SK-N-SH (cell line): ENCODE data around the gene CP.
A peak's percentile ranks its signal among the peaks of the same experiment; 100 is the strongest.

Experiments
- CHD2 ChIP-seq: fragments of 150-350 bp; IDR thresholded peaks from 2 replicates; pipeline ENCODE4 v1.6.1; 2018; ENCODE audit warnings: low read length; ENCODE audit not compliant: partially characterized antibody
- CTCF ChIP-seq: fragments of 200-600 bp; sonication (generic); IDR thresholded peaks from 2 replicates; pipeline ENCODE4 v1.6.1; 2017; ENCODE audit warnings: antibody characterized with exemption, mild to moderate bottlenecking, moderate library complexity
- EP300 ChIP-seq, 2 experiments: IDR thresholded peaks; 2 replicates each; pipeline versions ENCODE4 v1.4.0 to v1.6.1; 2012; ENCODE audit warnings: borderline replicate concordance in 1 of 2, low read depth in 1 of 2, low read length in 1 of 2
- EZH2phosphoT487 ChIP-seq: fragments of 200-600 bp; sonication (generic); IDR thresholded peaks from 2 replicates; pipeline ENCODE4 v1.6.1; 2017; ENCODE audit warnings: low read depth, mixed run types, mild to moderate bottlenecking, antibody characterized with exemption, moderate library complexity, borderline replicate concordance
- JUND ChIP-seq: IDR thresholded peaks from 2 replicates; pipeline ENCODE4 v1.4.0; 2012
- MAX ChIP-seq: IDR thresholded peaks from 2 replicates; pipeline ENCODE4 v1.4.0; 2012; ENCODE audit warnings: low read depth
- POLR2AphosphoS5 ChIP-seq: IDR thresholded peaks from 2 replicates; pipeline ENCODE4 v1.6.1; 2012; ENCODE audit warnings: low read depth, low read length
- RAD21 ChIP-seq: IDR thresholded peaks from 2 replicates; pipeline ENCODE4 v1.6.1; 2012; ENCODE audit warnings: mild to moderate bottlenecking, low read length
- SMC3 ChIP-seq: IDR thresholded peaks from 2 replicates; pipeline ENCODE4 v1.6.1; 2012; ENCODE audit warnings: low read depth, low read length, improper control_type of control experiment
- TCF12 ChIP-seq: IDR thresholded peaks from 2 replicates; pipeline ENCODE4 v1.4.0; 2012
- USF1 ChIP-seq: IDR thresholded peaks from 2 replicates; pipeline ENCODE4 v1.4.0; 2012; ENCODE audit warnings: low read depth, borderline replicate concordance
- YY1 ChIP-seq: IDR thresholded peaks from 2 replicates; pipeline ENCODE4 v1.4.0; 2012; ENCODE audit warnings: low read depth, mild to moderate bottlenecking

GRCh38 chr3:149129326-149130205, 92.1 kb downstream of the CP start, which contains the start of gene HPS3:
- TF ChIP-seq CTCF = no peak
- no peak for TF ChIP-seq RAD21
- TF ChIP-seq TCF12 = no peak
- no peak for TF ChIP-seq JUND
- peak; percentile 80 for TF ChIP-seq POLR2AphosphoS5
- TF ChIP-seq EP300 (IDR thresholded peaks at IDR 0.05; ENCODE audit: borderline replicate concordance in 1 of 2, low read depth in 1 of 2, low read length in 1 of 2) = no peak
- TF ChIP-seq EZH2phosphoT487 = no peak
- no peak; the same call in 1 of the 2 replicates for TF ChIP-seq YY1
- TF ChIP-seq CHD2 = peak; percentile 52
- peak; percentile 51 for TF ChIP-seq MAX
- TF ChIP-seq SMC3 = no peak
- TF ChIP-seq USF1 = peak; percentile 96
